HepG2 (cell line): Measurements from ENCODE around the gene RAB40C. TPM values are rescaled to one million over a fixed set of nuclear protein-coding genes. Genes with fewer than 3 reads are reported as not detected.
A peak's percentile ranks its signal among the peaks of the same experiment; 100 is the strongest.

Experiments
- ARHGAP35 ChIP-seq: sonication (generic); formaldehyde crosslinking; IDR thresholded peaks from 2 replicates; pipeline ENCODE4 v1.9.0; 2022; ENCODE audit warnings: mild to moderate bottlenecking, inconsistent platforms, moderate library complexity, missing genetic modification reagents, borderline replicate concordance
- BCL6 ChIP-seq: IDR thresholded peaks from 2 replicates; pipeline ENCODE4 v1.6.1; 2016; ENCODE audit warnings: missing genetic modification reagents, missing compliant biosample characterization
- MIXL1 ChIP-seq: IDR thresholded peaks from 2 replicates; pipeline ENCODE4 v1.6.1; 2016
- NCOA1 ChIP-seq: sonication (generic); formaldehyde crosslinking; IDR thresholded peaks from 2 replicates; pipeline ENCODE4 v1.9.0; 2021; ENCODE audit warnings: missing genetic modification reagents
- NR2F6 ChIP-seq, 2 experiments: IDR thresholded peaks; 2 replicates each; pipeline ENCODE4 v1.6.1; 2016; ENCODE audit warnings: antibody characterized with exemption in 1 of 2, mild to moderate bottlenecking in 1 of 2
- RELA ChIP-seq: sonication (generic); formaldehyde crosslinking; IDR thresholded peaks from 2 replicates; pipeline ENCODE4 v1.4.0; 2020; ENCODE audit warnings: missing genetic modification reagents
- ZNF253 ChIP-seq: sonication (generic); formaldehyde crosslinking; IDR thresholded peaks from 2 replicates; pipeline ENCODE4 v1.8.0; 2022; ENCODE audit warnings: mild to moderate bottlenecking, missing genetic modification reagents, borderline replicate concordance
- ZNF264 ChIP-seq: sonication (generic); formaldehyde crosslinking; IDR thresholded peaks from 2 replicates; pipeline ENCODE4 v1.4.0; 2020; ENCODE audit warnings: missing genetic modification reagents
- ZNF274 ChIP-seq: sonication (generic); formaldehyde crosslinking; IDR thresholded peaks from 2 replicates; pipeline ENCODE4 v1.5.1; 2020; ENCODE audit warnings: mild to moderate bottlenecking, missing genetic modification reagents
- ZNF614 ChIP-seq: IDR thresholded peaks from 2 replicates; pipeline ENCODE4 v1.6.1; 2018; ENCODE audit warnings: missing biosample characterization, missing genetic modification reagents, inconsistent platforms, borderline replicate concordance
- ZNF772 ChIP-seq: sonication (generic); formaldehyde crosslinking; IDR thresholded peaks from 2 replicates; pipeline ENCODE4 v1.5.0; 2020; ENCODE audit warnings: mild to moderate bottlenecking, missing genetic modification reagents
- polyA plus RNA-seq, 8 experiments: library from polyadenylated mRNA; depleted of rRNA in 3 of 8; stranded (reverse) in 7 of 8; unstranded in 1 of 8; fragments of >200 nt; fragmentation: Illumina TruSeq in 4 of 8; extraction: Trizol in 4 of 8; gene quantifications; 2 replicates each; pipeline versions ENCODE4 v1.2.1 to v1.2.3, GENCODE V29; 2011 to 2016; ENCODE audit warnings: low read depth in 4 of 8, missing spikeins in 1 of 8, mixed read lengths in 1 of 8; ENCODE audit not compliant: insufficient read depth in 1 of 8
- total RNA-seq, 5 experiments: library from RNA; depleted of rRNA; stranded (reverse); fragments of >200 nt; fragmentation: Illumina TruSeq; extraction: Trizol; gene quantifications; 2 replicates each; pipeline ENCODE4 v1.2.3, GENCODE V29; 2016; ENCODE audit warnings: low read depth in 1 of 5
- TF ChIP-seq, protein P1 (sequence below): sonication (generic); formaldehyde crosslinking; IDR thresholded peaks from 2 replicates; pipeline ENCODE4 v1.8.0; 2022; ENCODE audit warnings: missing genetic modification reagents, mild to moderate bottlenecking, moderate library complexity, borderline replicate concordance
- TF ChIP-seq, protein P2 (sequence below): sonication (generic); formaldehyde crosslinking; IDR thresholded peaks from 2 replicates; pipeline ENCODE4 v1.5.1; 2020; ENCODE audit warnings: missing genetic modification reagents, mild to moderate bottlenecking, borderline replicate concordance
- TF ChIP-seq, protein P3 (sequence below): sonication (generic); formaldehyde crosslinking; IDR thresholded peaks from 2 replicates; pipeline ENCODE4 v1.4.0; 2020; ENCODE audit warnings: missing genetic modification reagents, borderline replicate concordance
- TF ChIP-seq, protein P4 (sequence below): sonication (generic); formaldehyde crosslinking; IDR thresholded peaks from 2 replicates; pipeline ENCODE4 v1.4.0; 2020; ENCODE audit warnings: missing genetic modification reagents, borderline replicate concordance
- TF ChIP-seq, protein P5 (sequence below): sonication (generic); formaldehyde crosslinking; IDR thresholded peaks from 2 replicates; pipeline ENCODE4 v1.5.0; 2020; ENCODE audit warnings: mild to moderate bottlenecking, missing genetic modification reagents

Gene RAB40C
- total and polyA plus RNA-seq, 2 of the 13 experiments (the other 11 are each of a cell fraction or from before 2014, with no cell fraction given), result 7.7 to 11.5 TPM

DNA sequence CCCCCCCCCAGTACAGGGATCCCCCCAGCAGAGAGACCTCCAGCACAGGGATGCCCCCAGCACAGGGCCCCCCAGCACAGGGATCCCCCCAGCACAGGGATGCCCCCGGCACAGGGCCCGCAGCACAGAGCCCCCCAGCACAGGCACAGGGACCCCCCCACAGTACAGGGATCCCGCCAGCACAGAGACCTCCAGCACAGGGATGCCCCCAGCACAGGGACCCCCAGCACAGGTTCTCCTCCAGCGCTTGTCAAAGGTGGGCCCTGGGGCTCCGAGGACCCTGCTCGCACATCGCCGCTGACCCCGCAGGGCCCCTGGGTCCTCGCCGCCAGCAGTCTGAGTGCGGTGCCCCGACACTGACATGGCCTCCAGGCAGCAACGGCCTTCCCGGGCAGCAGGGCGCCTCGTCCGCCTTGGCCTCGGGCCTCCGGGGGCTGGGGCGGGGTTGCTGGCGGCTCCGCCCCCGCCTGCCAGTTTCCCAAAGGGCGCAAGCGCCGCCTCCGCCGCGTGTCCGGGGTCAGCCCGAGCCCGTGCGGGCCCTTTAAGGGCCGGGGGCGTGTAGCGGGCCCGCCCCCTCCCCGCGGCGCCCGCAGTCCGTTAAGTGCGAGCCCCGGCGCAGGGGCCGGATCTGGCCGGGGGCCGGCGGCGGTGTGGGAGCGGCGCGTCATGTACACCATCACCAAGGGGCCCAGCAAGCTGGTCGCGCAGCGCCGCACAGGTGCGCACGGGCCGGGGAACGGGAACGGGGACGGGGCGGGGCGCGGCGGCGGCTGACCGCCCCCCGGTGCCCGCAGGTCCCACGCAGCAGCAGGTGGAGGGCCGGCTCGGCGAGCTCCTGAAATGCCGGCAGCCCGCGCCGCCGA lies 51.7 kb downstream of the RAB40C start, which contains the start of gene MCRIP2 (continued):
- TF ChIP-seq, protein P1, sequence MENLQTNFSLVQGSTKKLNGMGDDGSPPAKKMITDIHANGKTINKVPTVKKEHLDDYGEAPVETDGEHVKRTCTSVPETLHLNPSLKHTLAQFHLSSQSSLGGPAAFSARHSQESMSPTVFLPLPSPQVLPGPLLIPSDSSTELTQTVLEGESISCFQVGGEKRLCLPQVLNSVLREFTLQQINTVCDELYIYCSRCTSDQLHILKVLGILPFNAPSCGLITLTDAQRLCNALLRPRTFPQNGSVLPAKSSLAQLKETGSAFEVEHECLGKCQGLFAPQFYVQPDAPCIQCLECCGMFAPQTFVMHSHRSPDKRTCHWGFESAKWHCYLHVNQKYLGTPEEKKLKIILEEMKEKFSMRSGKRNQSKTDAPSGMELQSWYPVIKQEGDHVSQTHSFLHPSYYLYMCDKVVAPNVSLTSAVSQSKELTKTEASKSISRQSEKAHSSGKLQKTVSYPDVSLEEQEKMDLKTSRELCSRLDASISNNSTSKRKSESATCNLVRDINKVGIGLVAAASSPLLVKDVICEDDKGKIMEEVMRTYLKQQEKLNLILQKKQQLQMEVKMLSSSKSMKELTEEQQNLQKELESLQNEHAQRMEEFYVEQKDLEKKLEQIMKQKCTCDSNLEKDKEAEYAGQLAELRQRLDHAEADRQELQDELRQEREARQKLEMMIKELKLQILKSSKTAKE (CRISPR knock-in tag), result no peak
- TF ChIP-seq RELA (CRISPR knock-in tag) (no peak), BCL6 (0 out of 2 replicates have a peak, but pooled peaks have one; percentile 15), NCOA1 (no peak), ARHGAP35 (no peak; the same call in 1 of the 2 replicates), ZNF614 (CRISPR knock-in tag) (no peak), NR2F6 (IDR thresholded peaks at IDR 0.05) (no peak), NR2F6 (CRISPR knock-in tag; IDR thresholded peaks at IDR 0.05) (peak; percentile 59; the same call in 1 of the 2 replicates), ZNF274 (CRISPR knock-in tag) (no peak), ZNF264 (CRISPR knock-in tag) (no peak), MIXL1 (CRISPR knock-in tag) (no peak), ZNF772 (peak; percentile 83; the same call in 1 of the 2 replicates), ZNF253 (CRISPR knock-in tag) (no peak)
- TF ChIP-seq, protein P2, sequence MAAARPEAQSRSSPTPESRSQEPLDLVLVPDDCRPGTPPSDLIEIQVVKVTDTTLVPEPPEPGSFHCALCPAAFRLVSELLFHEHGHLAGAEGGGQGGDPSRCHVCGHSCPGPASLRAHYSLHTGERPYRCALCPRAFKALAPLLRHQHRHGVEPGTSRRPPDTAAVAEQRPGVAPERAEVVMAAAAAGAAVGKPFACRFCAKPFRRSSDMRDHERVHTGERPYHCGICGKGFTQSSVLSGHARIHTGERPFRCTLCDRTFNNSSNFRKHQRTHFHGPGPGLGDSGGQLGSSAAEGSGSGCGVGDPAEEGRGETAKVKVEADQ (CRISPR knock-in tag), result 0 out of 2 replicates have a peak, but pooled peaks have one; percentile 2
- TF ChIP-seq, protein P3, sequence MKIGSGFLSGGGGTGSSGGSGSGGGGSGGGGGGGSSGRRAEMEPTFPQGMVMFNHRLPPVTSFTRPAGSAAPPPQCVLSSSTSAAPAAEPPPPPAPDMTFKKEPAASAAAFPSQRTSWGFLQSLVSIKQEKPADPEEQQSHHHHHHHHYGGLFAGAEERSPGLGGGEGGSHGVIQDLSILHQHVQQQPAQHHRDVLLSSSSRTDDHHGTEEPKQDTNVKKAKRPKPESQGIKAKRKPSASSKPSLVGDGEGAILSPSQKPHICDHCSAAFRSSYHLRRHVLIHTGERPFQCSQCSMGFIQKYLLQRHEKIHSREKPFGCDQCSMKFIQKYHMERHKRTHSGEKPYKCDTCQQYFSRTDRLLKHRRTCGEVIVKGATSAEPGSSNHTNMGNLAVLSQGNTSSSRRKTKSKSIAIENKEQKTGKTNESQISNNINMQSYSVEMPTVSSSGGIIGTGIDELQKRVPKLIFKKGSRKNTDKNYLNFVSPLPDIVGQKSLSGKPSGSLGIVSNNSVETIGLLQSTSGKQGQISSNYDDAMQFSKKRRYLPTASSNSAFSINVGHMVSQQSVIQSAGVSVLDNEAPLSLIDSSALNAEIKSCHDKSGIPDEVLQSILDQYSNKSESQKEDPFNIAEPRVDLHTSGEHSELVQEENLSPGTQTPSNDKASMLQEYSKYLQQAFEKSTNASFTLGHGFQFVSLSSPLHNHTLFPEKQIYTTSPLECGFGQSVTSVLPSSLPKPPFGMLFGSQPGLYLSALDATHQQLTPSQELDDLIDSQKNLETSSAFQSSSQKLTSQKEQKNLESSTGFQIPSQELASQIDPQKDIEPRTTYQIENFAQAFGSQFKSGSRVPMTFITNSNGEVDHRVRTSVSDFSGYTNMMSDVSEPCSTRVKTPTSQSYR (CRISPR knock-in tag), result no peak
- TF ChIP-seq, protein P4, sequence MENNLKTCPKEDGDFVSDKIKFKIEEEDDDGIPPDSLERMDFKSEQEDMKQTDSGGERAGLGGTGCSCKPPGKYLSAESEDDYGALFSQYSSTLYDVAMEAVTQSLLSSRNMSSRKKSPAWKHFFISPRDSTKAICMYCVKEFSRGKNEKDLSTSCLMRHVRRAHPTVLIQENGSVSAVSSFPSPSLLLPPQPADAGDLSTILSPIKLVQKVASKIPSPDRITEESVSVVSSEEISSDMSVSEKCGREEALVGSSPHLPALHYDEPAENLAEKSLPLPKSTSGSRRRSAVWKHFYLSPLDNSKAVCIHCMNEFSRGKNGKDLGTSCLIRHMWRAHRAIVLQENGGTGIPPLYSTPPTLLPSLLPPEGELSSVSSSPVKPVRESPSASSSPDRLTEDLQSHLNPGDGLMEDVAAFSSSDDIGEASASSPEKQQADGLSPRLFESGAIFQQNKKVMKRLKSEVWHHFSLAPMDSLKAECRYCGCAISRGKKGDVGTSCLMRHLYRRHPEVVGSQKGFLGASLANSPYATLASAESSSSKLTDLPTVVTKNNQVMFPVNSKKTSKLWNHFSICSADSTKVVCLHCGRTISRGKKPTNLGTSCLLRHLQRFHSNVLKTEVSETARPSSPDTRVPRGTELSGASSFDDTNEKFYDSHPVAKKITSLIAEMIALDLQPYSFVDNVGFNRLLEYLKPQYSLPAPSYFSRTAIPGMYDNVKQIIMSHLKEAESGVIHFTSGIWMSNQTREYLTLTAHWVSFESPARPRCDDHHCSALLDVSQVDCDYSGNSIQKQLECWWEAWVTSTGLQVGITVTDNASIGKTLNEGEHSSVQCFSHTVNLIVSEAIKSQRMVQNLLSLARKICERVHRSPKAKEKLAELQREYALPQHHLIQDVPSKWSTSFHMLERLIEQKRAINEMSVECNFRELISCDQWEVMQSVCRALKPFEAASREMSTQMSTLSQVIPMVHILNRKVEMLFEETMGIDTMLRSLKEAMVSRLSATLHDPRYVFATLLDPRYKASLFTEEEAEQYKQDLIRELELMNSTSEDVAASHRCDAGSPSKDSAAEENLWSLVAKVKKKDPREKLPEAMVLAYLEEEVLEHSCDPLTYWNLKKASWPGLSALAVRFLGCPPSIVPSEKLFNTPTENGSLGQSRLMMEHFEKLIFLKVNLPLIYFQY (CRISPR knock-in tag), result no peak
- TF ChIP-seq, protein P5, sequence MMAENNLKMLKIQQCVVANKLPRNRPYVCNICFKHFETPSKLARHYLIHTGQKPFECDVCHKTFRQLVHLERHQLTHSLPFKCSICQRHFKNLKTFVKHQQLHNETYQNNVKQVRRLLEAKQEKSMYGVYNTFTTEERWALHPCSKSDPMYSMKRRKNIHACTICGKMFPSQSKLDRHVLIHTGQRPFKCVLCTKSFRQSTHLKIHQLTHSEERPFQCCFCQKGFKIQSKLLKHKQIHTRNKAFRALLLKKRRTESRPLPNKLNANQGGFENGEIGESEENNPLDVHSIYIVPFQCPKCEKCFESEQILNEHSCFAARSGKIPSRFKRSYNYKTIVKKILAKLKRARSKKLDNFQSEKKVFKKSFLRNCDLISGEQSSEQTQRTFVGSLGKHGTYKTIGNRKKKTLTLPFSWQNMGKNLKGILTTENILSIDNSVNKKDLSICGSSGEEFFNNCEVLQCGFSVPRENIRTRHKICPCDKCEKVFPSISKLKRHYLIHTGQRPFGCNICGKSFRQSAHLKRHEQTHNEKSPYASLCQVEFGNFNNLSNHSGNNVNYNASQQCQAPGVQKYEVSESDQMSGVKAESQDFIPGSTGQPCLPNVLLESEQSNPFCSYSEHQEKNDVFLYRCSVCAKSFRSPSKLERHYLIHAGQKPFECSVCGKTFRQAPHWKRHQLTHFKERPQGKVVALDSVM (CRISPR knock-in tag), result peak; percentile 95
